Right lung (tissue), 5 donors: ENCODE data around the gene CD200R1. TPM values are rescaled to one million over a fixed set of nuclear protein-coding genes. Genes with fewer than 3 reads are reported as not detected.

Source experiments
- DNase-seq, 2 donors: peaks; one replicate each; pipeline ENCODE4 v3.0.0-alpha.2; 2013
- polyA plus RNA-seq, 5 donors: library from polyadenylated mRNA; unstranded; fragments of 120-200 nt; gene quantifications; one replicate each; pipeline versions ENCODE4 v1.2.1 to v1.2.3, GENCODE V29; 2013; ENCODE audit warnings: inconsistent platforms in 1 of 5, low replicate concordance in 1 of 5; ENCODE audit not compliant: insufficient read length in 5 of 5, insufficient read depth in 1 of 5

Gene CD200R1
- polyA plus RNA-seq, 5 donors, result 1.1 to 3.4 (median 2.1) TPM

GRCh38 chr3:112889357-112889756 lies 85.5 kb downstream of the CD200R1 start:
- DNase-seq, result no peak

GRCh38 chr3:112888381-112889085 lies 86.4 kb downstream of the CD200R1 start:
- no peak for DNase-seq

- no peak for DNase-seq
These were observed 90.1 kb downstream of the CD200R1 start for GRCh38 chr3:112884678-112885290.

GRCh38 chr3:112881891-112882290 lies 93.0 kb downstream of the CD200R1 start:
- no peak for DNase-seq

- DNase-seq, result no peak
These were observed 99.3 kb downstream of the CD200R1 start for GRCh38 chr3:112875561-112875960.

GRCh38 chr3:112874725-112875124 lies 100.2 kb downstream of the CD200R1 start:
- DNase-seq, result no peak

- no peak for DNase-seq
These were observed 101.3 kb downstream of the CD200R1 start for GRCh38 chr3:112873632-112874031.

GRCh38 chr3:112871735-112872134 lies 103.2 kb downstream of the CD200R1 start:
- no peak for DNase-seq

Other genes starting within 250 kb of the CD200R1 start
- gene CD200R1L, start 128.2 kb downstream of the CD200R1 start, polyA plus RNA-seq, result not detected
- 10 to 100 TPM; 15.1 to 26.3 (median 22.0) TPM for gene GTPBP8, start 15.9 kb upstream of the CD200R1 start, polyA plus RNA-seq
- gene BOC, start 236.5 kb upstream of the CD200R1 start, polyA plus RNA-seq, result 10 to 100 TPM; 22.6 to 37.4 (median 27.2) TPM